ENCODE measurements around the gene CCL2.

The CCL2 gene

DNA sequence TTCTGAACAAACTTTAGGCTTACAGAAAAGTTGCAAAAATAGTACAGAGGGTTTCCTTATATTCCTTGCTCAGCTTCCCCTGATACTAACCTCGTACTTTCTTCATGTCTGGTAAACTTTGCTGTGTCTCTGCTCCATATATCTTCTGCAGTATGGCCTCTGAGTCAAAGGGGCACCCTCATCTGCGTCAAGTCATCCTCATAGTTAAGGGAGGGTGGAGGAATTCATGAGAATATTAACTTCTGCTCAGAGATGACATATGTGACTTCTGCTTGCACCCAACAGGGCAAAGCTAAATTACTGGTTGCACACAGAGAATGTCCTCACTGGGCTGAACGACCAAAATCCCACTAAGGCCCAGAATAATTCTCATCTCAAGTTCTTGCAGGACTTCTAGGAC is 10.6 kb downstream of the CCL2 start:
- DNase-seq (ENCODE audit: low read depth in 2 of 2), result no peak

DNA sequence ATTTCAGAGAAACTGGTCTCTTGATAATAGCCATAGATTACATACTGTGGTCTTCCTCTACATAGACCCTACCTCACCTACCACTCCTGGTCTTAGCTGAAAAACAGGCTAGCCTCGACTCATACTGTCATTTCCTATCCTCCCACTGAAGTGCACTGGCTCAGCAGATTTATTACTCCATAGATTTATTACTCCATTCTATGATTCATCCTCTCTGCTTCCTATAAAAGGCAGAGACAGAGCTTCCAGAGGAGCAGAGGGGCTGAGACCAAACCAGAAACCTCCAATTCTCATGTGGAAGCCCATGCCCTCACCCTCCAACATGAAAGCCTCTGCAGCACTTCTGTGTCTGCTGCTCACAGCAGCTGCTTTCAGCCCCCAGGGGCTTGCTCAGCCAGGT is 14.9 kb downstream of the CCL2 start, which contains the start of gene CCL7:
TSS of gene CCL7 (plus strand) at position 253 of the 400 bp plus-strand sequence. CDS start at position 323, 70 bp downstream.
- DNase-seq (ENCODE audit: low read depth in 2 of 2), result no peak

DNA sequence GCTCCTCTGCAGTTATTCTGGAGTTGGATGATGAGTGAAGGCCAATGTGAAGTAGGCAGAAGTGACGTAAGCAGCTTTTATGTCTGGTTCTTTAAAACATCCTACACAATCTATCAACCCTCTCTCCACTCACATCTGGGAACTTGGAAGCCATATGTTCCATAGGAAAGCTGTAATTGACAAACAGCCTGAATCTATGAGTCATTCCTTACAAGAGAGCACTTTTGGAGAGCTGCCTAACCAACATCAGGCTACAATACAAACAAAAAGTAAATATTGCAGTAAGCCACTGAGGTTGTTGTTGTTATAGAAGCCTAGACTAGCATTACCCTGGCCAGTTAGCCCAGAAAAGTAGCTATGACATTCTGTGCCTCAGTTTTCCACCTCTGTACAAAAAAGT is 20.8 kb downstream of the CCL2 start:
- DNase-seq (ENCODE audit: low read depth in 2 of 2), result no peak

DNA sequence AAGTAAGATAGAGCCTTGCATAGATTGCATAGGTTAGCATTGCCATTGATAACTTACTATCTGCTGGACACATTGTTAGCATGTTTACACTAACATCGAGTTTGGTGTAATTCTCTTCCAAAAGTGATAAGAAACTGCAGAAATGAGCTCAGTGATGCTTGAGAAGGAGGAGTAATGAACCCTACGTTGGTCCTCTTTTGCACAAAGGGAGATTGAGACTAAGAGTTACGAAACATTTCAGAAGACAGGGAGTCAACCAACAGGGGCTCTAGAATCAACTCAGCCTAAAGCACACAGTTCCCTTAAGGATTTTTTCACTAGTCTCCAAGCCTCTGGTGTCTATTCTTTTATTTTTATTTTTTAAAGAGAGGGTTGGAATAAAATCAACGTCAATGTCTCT is 21.7 kb downstream of the CCL2 start:
- no peak for DNase-seq (ENCODE audit: low read depth in 2 of 2)

DNA sequence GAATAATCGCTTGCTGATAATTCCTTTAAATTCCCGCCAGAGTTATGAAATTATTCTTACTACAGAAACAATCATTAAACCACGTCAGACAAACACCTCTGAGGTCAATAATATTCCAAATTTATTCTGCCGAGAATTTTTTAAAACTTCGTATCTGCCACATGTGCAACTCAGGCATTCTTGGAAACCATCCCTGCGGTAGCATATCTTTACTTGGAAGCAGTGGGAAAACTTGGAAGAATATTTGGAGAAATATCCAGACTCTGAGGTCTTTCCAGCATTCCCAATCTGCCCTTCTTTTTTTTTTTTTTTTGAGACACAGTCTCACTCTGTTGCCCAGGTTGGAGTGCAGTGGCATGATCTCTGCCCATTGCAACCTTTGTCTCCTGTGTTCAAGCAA is 28.5 kb downstream of the CCL2 start:
- DNase-seq (ENCODE audit: low read depth in 2 of 2), result no peak

DNA sequence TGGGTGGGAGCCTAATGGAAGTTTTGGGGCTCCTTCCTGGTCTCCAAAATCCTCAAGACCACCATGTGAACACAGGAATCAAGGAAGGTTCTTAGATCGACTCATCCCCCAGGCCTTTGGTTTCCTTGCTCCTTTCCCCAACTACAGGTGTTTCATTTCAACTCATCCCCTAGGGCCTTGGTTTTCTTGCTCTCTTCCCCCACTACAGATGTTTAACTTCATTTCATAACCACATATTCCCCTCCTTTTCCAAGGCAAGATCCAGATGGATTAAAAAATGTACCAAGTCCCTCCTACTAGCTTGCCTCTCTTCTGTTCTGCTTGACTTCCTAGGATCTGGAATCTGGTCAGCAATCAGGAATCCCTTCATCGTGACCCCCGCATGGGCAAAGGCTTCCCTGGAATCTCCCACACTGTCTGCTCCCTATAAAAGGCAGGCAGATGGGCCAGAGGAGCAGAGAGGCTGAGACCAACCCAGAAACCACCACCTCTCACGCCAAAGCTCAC is 30.3 kb downstream of the CCL2 start, which contains the start of gene CCL11:
TSS of gene CCL11 (plus strand) at position 457 of the 507 bp plus-strand sequence. CDS start 67 bp downstream, outside the sequence.
- DNase-seq (ENCODE audit: low read depth in 2 of 2), result no peak

DNA sequence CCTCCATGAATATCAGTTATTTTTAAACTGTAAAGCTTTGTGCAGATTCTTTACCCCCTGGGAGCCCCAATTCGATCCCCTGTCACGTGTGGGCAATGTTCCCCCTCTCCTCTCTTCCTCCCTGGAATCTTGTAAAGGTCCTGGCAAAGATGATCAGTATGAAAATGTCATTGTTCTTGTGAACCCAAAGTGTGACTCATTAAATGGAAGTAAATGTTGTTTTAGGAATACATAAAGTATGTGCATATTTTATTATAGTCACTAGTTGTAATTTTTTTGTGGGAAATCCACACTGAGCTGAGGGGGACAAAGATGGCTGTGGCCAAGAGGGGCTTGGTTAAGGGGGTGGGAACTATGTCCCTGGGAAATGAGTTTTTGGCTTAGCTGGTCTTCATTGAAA is 32.8 kb downstream of the CCL2 start:
- no peak for DNase-seq (ENCODE audit: low read depth in 2 of 2)

DNA sequence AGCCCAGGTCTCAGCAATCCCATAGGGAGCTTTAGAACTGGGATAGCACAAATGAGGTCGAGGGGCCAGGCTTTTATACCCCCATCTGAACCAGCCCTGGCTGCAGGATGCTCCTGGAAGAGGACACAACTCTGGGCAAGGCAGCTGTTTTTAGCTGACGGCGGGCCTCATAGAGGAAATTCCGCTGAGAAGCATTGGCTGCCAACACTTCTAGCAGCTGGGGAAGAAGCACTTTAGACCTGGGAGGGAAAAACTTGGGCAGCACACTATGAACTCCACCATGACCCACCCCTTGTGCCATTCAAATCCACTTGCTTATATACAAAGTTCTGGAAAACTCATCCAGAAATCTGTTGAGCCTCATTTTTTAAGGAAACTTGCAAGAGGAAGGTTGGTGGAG is 35.5 kb downstream of the CCL2 start:
- DNase-seq (ENCODE audit: low read depth in 2 of 2), result no peak

DNA sequence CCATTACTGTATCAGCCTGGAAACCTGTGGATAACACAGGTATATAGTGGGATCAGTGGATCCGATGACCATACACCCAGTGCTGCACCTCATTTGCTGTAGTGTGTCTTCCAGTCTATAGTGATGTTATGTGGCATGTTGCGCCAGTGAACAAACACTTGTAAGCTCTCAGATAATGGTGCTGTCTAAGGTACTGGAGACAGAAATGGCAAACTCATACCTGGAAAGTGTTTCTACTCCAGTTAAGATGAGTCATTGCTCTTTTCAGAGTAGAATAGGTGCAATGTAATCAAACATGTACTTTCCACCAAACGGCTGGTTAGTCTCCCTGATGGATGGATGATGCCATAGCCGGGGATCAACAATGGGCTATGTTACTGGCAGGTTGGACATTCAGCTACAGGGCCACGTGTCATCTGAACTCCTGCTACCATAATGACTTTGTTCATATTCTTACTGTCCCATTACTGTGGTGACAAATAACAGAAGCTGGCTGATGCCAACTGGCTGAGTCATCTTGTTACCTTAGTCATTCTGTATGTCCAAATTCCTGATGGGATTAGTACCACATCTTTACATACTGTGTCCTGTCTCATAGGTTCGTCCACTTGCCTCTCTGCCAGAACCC is 36.8 kb downstream of the CCL2 start:
- no peak for DNase-seq (ENCODE audit: low read depth in 2 of 2)

DNA sequence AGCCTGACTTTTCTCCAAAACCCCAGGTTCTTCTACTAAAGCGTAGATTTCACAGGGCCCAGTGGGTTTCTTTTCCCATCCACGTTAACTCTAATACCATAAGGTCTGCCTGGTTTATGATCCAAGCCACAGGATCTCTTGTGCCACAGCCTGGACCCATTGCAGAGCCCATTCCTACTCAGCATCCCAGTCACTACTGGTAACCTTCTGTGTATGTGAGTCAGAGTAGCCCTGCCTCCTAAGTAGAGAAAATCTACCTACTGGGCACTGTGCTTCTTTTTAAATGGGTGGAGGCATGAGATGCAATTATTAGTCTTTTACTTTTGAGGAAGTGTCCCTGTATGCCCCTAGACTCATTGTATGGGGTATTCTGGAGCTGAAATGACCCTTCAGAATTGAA is 43.9 kb downstream of the CCL2 start:
- no peak for DNase-seq (ENCODE audit: low read depth in 2 of 2)

DNA sequence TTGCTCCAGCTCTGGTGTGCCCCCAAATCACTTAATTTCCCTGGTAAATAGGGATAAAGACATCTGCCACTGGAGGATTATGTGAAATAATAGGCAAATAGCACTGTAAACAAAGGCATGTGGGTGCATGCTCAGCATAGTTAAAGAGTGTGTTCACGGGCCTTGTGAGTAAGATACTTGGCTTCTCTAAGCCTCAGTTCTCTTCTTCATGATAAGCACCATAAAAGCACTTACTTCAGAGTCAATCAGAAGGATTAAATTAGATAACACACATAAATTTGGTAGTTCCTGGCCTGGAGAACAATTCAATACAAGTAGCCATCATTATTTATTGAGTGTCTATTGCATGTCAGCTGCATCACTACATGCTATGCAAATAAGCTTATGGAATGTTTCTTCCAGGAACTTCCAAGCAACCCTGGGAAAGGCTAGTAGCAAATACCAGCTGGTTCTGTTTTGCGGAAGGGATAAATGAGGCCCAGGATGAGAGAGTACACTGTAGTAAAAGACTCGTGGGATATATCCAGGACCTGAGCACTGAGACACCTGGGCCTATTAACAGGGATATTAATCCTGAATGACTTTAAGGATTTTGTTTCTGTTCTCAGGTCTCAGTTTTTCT is 45.0 kb downstream of the CCL2 start:
- DNase-seq (ENCODE audit: low read depth in 2 of 2), result no peak

DNA sequence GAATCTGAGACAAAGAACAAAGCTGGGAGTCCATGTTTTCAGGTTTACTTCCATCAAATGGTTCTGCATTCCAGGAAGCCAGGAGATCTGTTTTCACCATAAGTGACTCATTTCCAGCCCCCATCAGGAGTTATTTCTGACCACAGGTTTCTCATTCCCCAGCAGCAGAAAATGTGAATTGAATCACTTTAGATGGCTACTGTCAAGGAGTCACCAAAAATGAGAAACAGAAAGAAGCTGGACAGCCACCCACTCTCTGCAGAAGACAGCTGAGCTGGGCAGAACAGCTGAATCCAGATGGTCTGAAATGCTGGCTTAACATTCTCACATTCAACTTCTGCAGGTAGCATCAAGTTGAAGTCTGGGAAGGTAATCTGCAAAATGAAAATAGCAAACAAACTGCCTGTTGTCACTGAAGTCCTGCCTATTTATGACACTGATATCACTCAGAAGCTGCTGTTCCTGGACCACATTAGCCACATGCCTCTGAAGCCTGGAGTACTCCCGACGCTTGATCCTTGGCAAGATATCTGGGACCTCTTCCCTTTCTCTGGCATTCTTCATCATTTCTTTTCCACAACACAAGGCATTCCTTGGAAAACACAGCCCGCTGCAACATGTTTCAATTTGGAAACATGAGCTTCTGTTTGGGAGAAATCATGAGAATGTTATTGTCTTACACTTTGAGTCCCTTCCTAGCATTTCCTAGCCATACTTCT is 45.7 kb downstream of the CCL2 start:
- no peak for DNase-seq (ENCODE audit: low read depth in 2 of 2)

DNA sequence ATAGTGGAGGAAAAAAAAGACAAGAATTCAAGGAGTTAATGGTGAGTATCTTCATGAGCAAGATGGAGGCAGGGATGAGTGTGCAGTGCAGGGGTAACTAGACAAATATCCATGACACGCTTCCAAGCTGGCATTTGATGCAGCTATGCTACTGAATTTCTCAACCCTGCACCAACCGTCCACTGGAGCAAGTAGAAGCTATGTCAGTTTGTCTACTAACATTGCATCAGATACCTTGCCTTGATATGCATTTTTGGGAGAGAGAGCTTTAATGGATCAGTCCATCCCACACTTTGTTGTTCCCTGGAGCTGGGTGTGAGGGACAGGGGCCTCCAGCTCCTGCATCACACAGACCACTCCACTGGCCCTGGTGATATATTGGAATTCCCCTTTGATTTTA is 46.9 kb downstream of the CCL2 start:
- no peak for DNase-seq (ENCODE audit: low read depth in 2 of 2)

DNA sequence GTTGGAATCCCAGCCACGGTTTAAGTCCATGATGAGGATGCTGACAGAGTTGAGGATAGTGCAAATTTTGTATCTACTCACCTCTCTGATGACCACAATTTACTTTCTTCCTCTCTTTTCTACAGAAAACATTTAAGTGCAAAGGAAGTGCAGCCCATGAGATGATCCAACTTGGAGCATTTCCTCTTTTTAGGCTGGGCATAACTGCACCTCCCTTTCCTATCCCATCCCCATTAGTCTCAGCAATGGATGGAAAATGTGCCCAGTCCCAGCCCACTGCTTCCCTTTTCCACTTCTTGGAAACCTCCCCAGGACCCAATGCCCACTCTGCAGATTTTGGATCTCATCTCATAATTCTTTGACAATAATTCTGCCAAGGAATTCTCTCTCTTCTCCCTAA is 47.6 kb downstream of the CCL2 start:
- DNase-seq (ENCODE audit: low read depth in 2 of 2), result no peak

DNA sequence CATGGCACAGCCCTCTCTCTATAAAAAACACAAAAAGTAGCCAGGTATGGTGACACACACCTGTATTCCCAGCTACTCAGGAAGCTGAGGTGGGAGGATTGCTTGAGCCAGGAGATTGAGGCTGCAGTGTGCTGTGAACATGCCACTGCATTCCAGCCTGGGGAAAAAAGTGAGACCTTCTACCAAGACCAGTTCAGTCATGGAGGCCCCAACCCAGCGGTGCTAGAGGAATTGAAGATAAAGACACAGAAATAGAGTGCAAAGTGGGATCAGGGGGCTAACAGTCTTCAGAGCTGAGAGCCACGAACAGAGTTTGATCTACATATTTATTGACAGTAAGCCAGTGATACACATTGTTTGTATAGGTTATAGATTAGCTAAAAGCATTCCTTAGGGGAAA is 48.5 kb downstream of the CCL2 start:
- no peak for DNase-seq (ENCODE audit: low read depth in 2 of 2)

DNA sequence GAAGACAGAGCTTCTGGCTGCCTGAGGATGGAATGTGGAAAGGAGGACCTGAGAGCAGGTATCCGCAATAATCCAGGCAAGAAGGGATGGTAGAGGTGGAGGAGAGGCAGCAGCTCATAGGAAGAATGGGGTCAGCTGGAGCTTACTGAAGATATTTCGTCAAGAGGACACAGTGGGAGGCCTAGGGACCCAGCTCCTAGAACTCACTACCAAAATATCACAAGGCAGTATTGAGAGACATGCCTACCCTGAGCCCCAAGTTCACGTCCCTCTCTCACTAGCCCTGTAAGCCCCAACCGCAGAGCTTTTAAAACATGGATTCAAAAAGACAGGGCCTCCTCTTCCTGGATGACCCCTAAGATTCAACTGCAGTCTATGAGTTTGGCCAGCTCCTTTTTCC is 50.0 kb downstream of the CCL2 start:
- DNase-seq (ENCODE audit: low read depth in 2 of 2), result no peak

DNA sequence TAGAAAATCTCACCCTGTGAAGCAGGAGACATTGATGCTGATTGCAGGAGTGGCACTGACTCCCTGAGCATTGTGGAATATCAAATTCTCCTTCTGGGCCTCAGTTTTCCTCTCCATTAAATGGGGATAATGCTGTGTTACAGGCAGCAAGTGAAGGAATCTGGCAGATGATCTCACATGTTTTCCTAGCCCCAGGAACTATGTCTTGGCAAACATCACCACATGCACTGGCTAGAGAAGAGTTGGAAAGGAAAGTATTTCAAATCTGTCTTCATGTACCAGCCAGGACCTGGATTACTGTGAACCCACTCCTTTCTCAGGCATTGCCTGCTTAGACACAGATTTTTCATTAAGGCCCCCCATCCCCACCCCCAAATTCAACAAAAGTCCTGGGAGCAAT is 50.5 kb downstream of the CCL2 start:
- DNase-seq (ENCODE audit: low read depth in 2 of 2), result no peak

DNA sequence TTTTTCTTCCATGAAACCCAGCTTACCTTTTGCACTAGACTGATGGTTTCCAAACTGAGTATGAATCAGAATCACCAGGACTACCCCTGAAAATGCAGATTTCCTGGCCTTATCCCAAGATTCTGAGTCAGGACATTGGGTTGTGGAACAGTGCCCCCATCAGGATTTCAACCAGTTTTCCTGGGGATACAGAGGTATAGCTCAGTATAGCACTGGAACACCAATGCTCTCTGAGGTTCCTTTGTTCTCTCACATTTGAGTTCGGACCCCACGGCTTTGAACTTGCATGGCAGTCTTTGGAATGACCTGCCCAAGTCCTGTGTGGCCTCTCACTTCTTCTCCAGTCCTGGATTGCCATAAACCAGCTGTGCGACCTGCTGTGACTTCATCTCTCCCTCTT is 51.4 kb downstream of the CCL2 start:
- no peak for DNase-seq (ENCODE audit: low read depth in 2 of 2)
